Liver (tissue), 9 donors: ENCODE measurements around the gene PAWR. TPM values are rescaled to one million over a fixed set of nuclear protein-coding genes. Genes with fewer than 3 reads are reported as not detected.

Experiments
- DNase-seq: peaks from one replicate; pipeline ENCODE4 v3.0.0-alpha.2; 2017; ENCODE audit warnings: low spot score
- H3K27ac ChIP-seq, 2 donors: one replicate each; pipeline ENCODE4 v1.7.0; 2013; ENCODE audit warnings: inconsistent platforms in 2 of 2, low read length in 2 of 2, control low read depth in 1 of 2, low read depth in 1 of 2, mild to moderate bottlenecking in 1 of 2
- H3K27me3 ChIP-seq, 4 donors: one replicate each; pipeline versions ENCODE4 v1.6.1 to v1.7.0; 2013; ENCODE audit warnings: low read length in 3 of 4, inconsistent platforms in 1 of 4, mild to moderate bottlenecking in 1 of 4, moderate library complexity in 1 of 4; ENCODE audit not compliant: control insufficient read depth in 4 of 4, insufficient read depth in 4 of 4
- H3K36me3 ChIP-seq, 4 donors: one replicate each; pipeline versions ENCODE4 v1.6.1 to v1.7.0; 2013; ENCODE audit warnings: low read length in 3 of 4, mild to moderate bottlenecking in 3 of 4, low read depth in 1 of 4, moderate library complexity in 1 of 4; ENCODE audit not compliant: control insufficient read depth in 4 of 4, insufficient read depth in 3 of 4
- H3K4me1 ChIP-seq, 4 donors: one replicate each; pipeline versions ENCODE4 v1.6.1 to v1.7.0; 2013; ENCODE audit warnings: low read length in 3 of 4, mild to moderate bottlenecking in 3 of 4, moderate library complexity in 1 of 4; ENCODE audit not compliant: control insufficient read depth in 4 of 4, insufficient read depth in 4 of 4
- H3K4me3 ChIP-seq, 3 donors: one replicate each; pipeline versions ENCODE4 v1.6.1 to v1.7.0; 2013; ENCODE audit warnings: low read length in 3 of 3, control low read depth in 1 of 3, low read depth in 1 of 3, mild to moderate bottlenecking in 1 of 3
- H3K9ac ChIP-seq, 2 donors: one replicate each; pipeline ENCODE4 v1.7.0; 2013; ENCODE audit warnings: low read length in 2 of 2, mild to moderate bottlenecking in 2 of 2, moderate library complexity in 2 of 2, control low read depth in 1 of 2, low read depth in 1 of 2
- H3K9me3 ChIP-seq, 4 donors: one replicate each; pipeline versions ENCODE4 v1.6.1 to v1.7.0; 2013; ENCODE audit warnings: low read length in 3 of 4; ENCODE audit not compliant: control insufficient read depth in 4 of 4
- ATF3 ChIP-seq: IDR thresholded peaks from 2 replicates; pipeline ENCODE4 v1.6.1; 2016; ENCODE audit warnings: antibody characterized with exemption
- CTCF ChIP-seq: fragments of 150-350 bp; IDR thresholded peaks from 2 replicates; pipeline ENCODE4 v1.5.1; 2017; ENCODE audit warnings: improper control_type of control experiment, low read depth, low read length; ENCODE audit not compliant: missing input control
- EGR1 ChIP-seq, 2 donors: IDR thresholded peaks; 2 replicates each; pipeline ENCODE4 v1.6.1; 2016 to 2018; ENCODE audit warnings: antibody characterized with exemption in 2 of 2, low read depth in 2 of 2
- FOXA1 ChIP-seq: IDR thresholded peaks from 2 replicates; pipeline ENCODE4 v1.6.1; 2016; ENCODE audit warnings: antibody characterized with exemption
- FOXA2 ChIP-seq: IDR thresholded peaks from 2 replicates; pipeline ENCODE4 v1.6.1; 2016; ENCODE audit warnings: antibody characterized with exemption
- GABPA ChIP-seq, 2 donors: IDR thresholded peaks in 1 of 2; conservative IDR thresholded peaks in 1 of 2; 2 replicates each; pipeline ENCODE4 v1.6.1; 2016; ENCODE audit warnings: antibody characterized with exemption in 2 of 2, mild to moderate bottlenecking in 1 of 2, moderate library complexity in 1 of 2
- HNF4A ChIP-seq, 2 donors: conservative IDR thresholded peaks; 2 replicates each; pipeline ENCODE4 v1.6.1; 2016; ENCODE audit warnings: antibody characterized with exemption in 2 of 2, mild to moderate bottlenecking in 2 of 2
- HNF4G ChIP-seq: IDR thresholded peaks from 2 replicates; pipeline ENCODE4 v1.6.1; 2016; ENCODE audit warnings: antibody characterized with exemption
- JUND ChIP-seq, 2 donors: IDR thresholded peaks; 2 replicates each; pipeline ENCODE4 v1.6.1; 2016; ENCODE audit warnings: antibody characterized with exemption in 2 of 2
- MAX ChIP-seq: IDR thresholded peaks from 2 replicates; pipeline ENCODE4 v1.6.1; 2016; ENCODE audit warnings: antibody characterized with exemption
- NR2F2 ChIP-seq: IDR thresholded peaks from 2 replicates; pipeline ENCODE4 v1.6.1; 2016; ENCODE audit warnings: antibody characterized with exemption
- RAD21 ChIP-seq, 2 donors: IDR thresholded peaks; 2 replicates each; pipeline ENCODE4 v1.6.1; 2016; ENCODE audit warnings: antibody characterized with exemption in 2 of 2, mild to moderate bottlenecking in 2 of 2
- REST ChIP-seq: IDR thresholded peaks from 2 replicates; pipeline ENCODE4 v1.6.1; 2016; ENCODE audit warnings: antibody characterized with exemption, mild to moderate bottlenecking
- RXRA ChIP-seq, 2 donors: IDR thresholded peaks; 2 replicates each; pipeline ENCODE4 v1.6.1; 2017 to 2018; ENCODE audit warnings: antibody characterized with exemption in 2 of 2, mild to moderate bottlenecking in 1 of 2
- SP1 ChIP-seq: IDR thresholded peaks from 2 replicates; pipeline ENCODE4 v1.6.1; 2018; ENCODE audit warnings: antibody characterized with exemption, mild to moderate bottlenecking
- TAF1 ChIP-seq: conservative IDR thresholded peaks from 2 replicates; pipeline ENCODE4 v1.6.1; 2016; ENCODE audit warnings: antibody characterized with exemption, mild to moderate bottlenecking
- YY1 ChIP-seq: IDR thresholded peaks from 2 replicates; pipeline ENCODE4 v1.6.1; 2016; ENCODE audit warnings: antibody characterized with exemption, mild to moderate bottlenecking
- ZBTB33 ChIP-seq: IDR thresholded peaks from 2 replicates; pipeline ENCODE4 v1.6.1; 2016; ENCODE audit warnings: antibody characterized with exemption
- WGBS: extraction: QIAGEN DNeasy Blood & Tissue Kit; methylation state at CpG from one replicate; pipeline ENCODE4 v1.1.7; 2013; 5-methylcytosine and 5-hydroxymethylcytosine counted together
- polyA plus RNA-seq, 2 donors: library from polyadenylated mRNA; stranded (reverse) in 1 of 2; unstranded in 1 of 2; fragments of 200-250 nt in 1 of 2; fragments of >200 nt in 1 of 2; fragmentation: Nextera tagmentation in 1 of 2; extraction: Ambion mirVana in 1 of 2; gene quantifications; one replicate each; pipeline versions ENCODE4 v1.2.1 to v1.2.3, GENCODE V29; 2013 to 2015
- total RNA-seq, 2 donors: library from RNA; depleted of rRNA; stranded (reverse); fragments of >200 nt; gene quantifications; one replicate each; pipeline ENCODE4 v1.2.3, GENCODE V29; 2014
- donor health status: healthy.
- donor health status: healthy.
- donor health status: healthy.
- donor health status: healthy.
- donor health status: healthy.

PAWR gene
- total and polyA plus RNA-seq, 4 donors = 6.1 to 24.1 (median 9.9) TPM

DNA sequence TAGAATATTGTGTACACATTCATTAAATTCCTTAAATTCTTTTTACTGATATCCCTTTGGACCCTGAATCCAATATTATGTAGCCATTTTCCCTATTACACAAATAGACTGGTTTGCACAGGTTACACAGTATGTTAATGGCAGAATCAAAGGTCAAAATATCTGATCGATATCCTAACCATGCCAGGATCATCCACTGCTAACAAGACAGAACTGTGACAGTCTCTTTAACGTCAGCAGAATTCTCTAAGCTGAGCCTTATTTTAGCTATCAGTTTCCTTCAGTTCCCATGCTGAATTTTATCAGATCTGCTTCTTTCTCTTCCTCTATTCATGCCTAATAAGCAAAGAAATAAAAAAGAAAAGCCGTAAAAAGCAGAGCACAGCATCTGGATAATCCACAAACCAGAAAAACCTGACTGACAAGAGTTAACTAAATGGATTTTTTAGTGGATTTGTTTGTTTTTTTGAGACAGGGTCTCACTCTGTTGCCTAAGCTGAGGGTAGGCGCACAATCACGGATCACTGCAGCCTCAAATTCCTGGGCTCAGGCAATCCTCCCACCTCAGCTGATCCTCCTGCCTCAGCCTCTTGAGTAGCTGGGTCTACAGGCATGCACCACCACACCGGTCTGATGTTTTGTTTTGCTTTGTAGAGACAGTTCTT lies 130.4 kb downstream of the PAWR start:
- Histone ChIP-seq H3K9ac (peak overlapping the region in 1 of 2 donors; percentile 34), H3K4me3 (peak overlapping the region; percentile 5 to 39 (median 29)), H3K27ac (peak overlapping the region; percentile 67 to 72), H3K4me1 (peaks cover 11 to 50% (median 30%) of the 10 kb centered on the region in 4 donors), H3K27me3 (no peaks in the 10 kb centered on the region), H3K36me3 (no peaks in the 10 kb centered on the region), H3K9me3 (no peaks in the 10 kb centered on the region)
- WGBS = 23% methylated on average over 6 of the region's 6 CpGs
- TF ChIP-seq JUND (IDR thresholded peaks at IDR 0.05) (peak; percentile 79 to 82), RXRA (IDR thresholded peaks at IDR 0.05) (peak; percentile 76 to 85), GABPA (IDR thresholded peaks at IDR 0.05 in 1 of 2, conservative IDR thresholded peaks at IDR 0.05 in 1 of 2) (peak in 1 of 2 donors; percentile 27), TAF1 (peak; percentile 74), FOXA1 (peak; percentile 68), EGR1 (IDR thresholded peaks at IDR 0.05; ENCODE audit: low read depth in 2 of 2) (peak in 1 of 2 donors; percentile 74), ZBTB33 (peak; percentile 92), HNF4A (conservative IDR thresholded peaks at IDR 0.05) (peak; percentile 98), ATF3 (peak; percentile 49), CTCF (no peak), MAX (peak; percentile 80), REST (peak; percentile 80), RAD21 (IDR thresholded peaks at IDR 0.05) (peak; percentile 54 to 68), SP1 (peak; percentile 95), FOXA2 (peak; percentile 83), NR2F2 (peak; percentile 69), HNF4G (peak; percentile 94), YY1 (peak; percentile 97)
- no peak for DNase-seq
